Fibroblast of skin of left quadriceps (primary cell): ENCODE measurements around the gene COL18A1.

ENCODE experiments used
- DNase-seq, 2 experiments: peaks; one replicate each; pipeline ENCODE4 v3.0.0-alpha.2; 2013; ENCODE audit warnings: low read depth in 2 of 2

The COL18A1 gene

GRCh38 chr21:45414396-45415187, 9.6 kb downstream of the COL18A1 start:
- DNase-seq = no peak

DNA sequence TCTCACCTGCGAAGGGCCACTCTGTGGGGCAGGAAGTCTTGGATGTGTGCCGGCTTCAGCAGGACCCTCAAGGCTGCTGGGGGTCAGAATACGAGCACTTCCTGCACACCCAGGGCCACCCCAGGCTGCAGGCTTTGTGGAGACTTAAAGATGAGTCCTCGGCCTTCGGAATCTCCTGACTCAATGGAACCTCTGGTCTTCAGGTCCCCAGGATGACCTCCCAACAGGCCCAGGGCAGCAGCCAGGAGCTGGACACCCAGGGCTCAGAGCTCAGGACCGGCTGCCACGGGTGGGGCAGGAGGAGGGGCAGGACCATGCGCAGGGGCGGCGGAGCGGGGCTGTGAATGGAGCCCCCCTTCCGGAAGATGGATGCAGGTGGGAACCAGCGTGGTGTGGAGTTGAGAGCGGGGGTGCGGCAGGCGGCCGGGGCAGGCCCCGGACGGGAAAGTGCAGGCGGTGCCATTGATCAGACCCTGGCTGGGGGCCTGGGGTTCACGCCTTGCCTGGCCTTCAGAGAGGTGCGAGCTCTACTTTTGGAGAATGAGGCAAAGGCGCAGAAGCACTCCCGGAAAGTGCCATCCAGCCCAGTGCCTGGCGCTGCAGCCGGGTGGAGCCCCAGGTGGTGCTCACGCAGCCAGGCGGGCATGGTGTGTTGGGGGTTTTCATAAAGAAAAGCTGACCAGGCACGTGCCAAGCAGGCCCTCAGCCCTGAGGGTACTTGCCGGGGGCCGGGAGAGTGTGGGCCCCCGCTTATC, 10.4 kb downstream of the COL18A1 start:
- DNase-seq = no peak

DNA sequence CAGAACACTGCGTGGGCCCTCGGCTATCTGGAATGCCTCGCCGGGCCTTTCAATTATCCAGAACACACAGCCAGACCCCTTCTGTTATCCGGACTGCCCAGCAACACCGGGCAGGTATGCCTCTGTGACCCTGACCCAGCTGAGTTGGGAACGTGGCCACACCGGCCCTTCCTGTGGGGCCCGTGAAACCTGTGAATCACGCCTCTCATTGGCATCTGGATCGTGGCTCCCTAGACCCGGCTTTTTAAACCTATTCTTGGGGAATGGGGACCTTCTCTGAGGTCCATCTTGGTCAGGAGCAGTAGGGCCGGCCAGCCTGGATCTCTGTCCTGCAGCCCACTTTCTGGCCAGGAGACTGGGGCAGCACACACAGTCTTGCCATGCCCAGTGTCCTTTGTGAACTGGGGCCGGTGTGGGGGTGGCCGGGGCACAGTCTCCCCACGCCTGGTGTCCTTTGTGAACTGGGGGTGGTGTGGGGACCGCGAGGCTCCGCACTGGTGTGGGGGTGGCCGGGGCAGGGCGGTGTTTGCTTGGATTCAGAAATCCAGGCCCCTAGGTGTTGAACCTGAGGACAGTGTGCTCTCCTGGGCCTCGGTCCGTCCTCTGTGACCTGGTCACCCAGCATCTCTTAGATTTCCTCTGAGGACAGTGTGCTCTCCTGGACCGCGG, 11.1 kb downstream of the COL18A1 start:
- no peak for DNase-seq

DNA sequence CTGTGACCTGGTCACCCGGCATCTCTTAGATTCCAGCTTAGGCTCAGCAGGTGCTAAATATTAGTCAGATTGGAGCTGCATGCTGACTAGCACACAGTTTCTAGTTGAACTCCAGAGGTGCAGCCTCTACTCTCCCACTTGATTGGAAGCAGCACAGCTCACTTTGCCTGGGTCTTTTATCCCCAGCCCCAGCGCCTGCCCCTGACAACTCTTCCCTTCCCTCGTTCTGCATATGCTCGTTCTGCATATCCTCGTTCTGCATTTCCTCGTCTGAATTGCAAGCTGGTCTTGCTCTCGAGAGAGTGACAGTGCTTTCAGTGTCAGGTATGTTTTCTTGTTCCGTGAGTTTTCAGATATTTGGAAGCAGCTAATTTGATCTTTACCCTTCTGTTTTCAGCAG, 11.7 kb downstream of the COL18A1 start:
- DNase-seq = no peak

DNA sequence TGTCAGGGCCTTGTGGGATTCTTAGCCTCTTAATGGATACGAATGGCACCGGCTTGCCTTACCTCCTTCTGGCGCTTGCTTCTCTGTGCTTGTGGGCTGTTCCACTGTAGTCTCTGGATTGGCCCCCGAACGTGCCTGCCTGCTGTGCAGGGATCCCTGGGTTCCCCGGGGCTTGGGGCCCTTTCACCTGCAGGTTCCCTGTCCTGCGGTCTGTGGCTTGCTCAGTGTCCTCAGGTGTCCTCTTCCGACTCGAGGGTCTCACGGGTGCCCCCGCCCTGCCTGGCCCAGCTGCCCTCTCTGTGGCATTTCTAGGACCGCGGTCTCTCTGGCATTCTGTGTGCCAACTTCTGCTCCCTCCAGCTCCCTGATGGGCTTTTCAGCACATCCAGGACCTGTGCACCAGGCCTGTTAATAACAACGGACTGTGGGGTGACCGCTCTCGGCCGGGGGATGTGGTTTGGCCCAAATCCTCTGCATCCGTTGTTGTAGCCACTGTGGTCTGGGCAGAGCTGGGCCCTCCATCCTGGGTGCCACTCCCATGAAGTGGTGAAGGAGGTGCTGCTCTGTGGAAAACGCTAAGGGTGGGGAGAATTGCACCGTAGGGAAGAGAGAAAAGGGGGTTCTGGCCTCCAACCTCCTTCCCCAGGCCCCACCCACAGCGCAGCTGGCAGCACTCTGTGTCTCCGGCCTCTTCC, 12.4 kb downstream of the COL18A1 start:
- DNase-seq = no peak

DNA sequence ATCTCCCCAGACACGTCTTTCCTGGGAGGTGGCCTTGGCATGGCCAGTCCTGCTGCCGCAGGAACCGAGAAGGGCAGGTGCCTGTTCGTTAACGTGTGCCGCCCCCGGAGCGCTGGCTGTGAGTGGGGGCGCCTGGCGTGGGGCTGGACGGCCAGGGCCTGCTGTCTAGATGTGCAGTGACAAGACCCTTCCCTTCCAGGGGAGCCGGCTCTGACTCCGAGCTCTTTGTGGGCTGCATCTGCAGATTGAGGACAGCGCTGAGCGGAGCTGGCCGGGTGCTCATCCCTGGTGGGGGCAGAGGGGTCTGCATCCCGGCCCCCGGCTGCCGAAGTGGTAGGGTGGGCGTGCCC, 13.0 kb downstream of the COL18A1 start:
- no peak for DNase-seq

- no peak for DNase-seq
Measured at GRCh38 chr21:45418301-45419071, 13.5 kb downstream of the COL18A1 start.

DNA sequence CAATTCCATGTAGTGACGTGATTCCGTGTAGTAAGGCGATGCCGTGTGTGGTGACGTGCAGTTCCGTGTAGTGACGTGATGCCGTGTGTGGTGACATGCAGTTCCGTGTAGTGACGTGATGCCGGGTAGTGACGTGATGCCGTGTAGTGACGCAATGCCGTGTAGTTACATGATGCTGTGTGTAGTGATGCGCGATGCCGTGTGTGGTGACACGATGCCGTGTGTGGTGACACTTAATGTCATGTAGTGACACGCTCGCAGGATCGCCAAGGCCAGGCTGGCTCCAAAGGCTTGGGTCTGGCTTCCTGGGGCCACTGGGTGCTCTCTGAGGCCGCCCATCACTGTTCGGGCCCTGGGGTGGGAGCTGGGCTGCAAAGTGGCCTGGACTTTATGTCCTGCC, 14.2 kb downstream of the COL18A1 start:
- no peak for DNase-seq

DNA sequence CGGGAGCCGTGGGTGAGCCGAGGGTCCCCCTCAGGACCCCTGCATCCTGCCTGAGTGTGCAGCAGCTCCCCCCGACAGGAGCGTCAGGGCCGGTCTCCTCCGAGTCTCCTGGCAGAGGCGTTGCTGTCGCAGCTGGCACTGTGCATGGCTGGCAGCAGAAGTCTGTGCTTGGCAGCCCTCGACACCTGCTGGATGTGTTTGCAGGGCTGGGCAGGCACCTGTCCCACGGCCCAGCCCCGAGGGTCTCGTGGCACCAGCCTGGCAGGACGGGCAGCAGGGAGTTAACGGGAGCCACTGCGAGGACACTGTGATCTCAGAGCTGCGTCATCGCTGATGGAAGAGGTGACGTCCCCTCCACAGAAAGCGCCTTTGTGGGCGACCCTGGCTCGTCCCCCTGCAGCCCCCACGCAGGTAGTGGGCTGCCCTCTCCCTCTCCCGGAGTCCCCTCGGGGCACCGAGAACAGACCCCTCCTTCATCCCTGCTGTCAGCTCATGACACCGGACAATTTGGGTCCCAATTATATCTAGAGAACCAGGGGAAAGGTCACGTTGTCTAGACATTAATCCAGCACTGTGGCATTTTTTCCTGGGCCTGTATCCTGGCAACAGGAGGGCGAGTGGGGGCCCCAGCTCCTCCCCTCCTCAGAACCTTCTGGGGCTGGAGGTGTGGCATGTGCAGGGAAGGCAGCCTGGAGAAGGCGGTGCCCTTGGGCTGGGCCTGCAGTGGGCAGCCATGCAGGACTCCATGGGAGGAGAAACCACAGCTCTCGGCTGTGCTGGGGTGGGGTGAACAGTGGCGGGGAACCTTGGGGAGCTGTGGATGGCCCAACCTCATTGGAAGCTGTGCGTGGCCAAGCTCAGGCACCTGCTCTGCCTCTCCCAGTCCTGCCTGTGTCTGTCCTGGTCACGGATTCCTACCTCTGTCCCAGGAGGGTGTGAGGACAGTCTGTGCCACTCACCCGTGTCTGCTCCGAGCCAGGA, 15.4 kb downstream of the COL18A1 start:
- no peak for DNase-seq

DNA sequence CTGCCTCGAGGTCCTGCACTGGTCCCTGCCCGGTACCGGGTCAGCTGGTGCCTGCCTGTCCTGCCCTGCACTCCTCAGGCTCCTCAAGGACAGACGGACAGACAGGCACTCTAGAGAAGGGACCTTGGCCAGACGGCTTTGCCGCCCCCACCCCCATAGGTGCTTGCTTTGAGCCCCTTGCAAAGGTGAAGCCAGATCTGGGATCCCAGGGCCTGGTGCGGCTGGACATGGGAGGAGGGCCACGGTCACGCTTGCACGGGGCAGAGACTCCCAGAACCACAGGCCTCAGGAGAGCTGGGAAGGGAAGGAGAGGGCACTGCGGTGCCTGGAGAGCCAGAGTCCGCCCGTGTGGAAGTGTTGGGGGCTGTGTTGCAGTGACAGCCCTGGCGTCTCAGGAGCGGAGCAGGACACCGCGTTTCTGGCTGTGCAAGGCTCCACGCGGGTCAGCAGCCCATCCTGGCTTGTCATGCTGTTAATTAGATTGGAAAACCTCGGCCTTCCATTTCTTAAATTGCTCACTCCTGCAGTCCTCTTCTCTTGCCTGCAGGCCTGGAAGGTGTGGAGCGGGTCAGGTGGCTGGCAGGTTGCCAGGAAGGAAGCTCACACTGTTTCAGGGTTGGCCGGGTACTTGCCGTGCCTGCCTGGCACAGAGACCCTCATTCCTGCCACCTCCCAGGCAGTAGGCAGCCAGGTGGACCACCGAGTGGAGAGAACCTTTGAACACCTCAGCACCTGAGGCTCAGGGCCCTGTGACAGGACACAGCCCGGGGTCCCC, 16.3 kb downstream of the COL18A1 start:
- no peak for DNase-seq

DNA sequence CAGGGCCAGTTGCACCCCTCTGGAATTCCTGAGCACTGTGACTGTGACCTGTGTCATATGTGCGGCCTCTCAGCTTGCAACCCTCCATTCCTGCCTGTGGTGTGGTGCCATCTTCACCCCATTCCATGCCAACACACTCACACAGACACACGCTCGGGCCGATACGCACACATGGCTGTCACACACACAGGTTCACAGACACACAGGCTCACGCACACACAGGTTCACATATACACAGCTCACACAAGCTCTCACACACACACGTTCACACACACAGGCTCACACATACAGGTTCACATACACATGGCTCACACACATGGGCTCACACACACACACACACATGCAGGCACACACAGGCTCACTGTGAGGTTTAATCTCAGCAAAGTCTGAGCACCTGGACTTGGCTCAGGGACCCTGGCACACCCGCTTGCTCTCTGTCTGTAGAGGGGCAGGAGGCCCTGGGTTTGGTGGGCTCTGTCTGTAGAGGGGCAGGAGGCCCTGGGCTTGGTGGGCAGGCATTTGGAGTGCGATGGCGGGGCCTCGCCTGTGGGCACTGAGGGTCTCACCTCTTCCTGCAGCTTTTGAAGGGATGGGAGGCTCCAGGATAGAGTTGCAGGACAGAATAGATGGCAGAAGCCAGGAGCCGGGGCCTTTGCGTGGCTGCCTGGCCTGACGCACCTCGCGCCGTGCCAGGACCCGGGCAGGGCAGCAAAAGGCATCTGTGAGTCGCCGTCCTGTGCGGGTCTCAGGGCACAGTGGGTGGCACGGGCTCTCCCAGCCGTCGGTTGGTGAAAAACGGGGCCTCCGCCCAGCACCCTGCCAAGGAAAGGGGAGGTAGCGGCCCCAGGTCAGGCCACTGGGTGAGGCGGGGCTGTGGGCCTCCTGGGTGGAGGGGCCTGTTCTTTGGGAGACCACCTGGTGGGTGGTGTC, 17.1 kb downstream of the COL18A1 start:
- no peak for DNase-seq

DNA sequence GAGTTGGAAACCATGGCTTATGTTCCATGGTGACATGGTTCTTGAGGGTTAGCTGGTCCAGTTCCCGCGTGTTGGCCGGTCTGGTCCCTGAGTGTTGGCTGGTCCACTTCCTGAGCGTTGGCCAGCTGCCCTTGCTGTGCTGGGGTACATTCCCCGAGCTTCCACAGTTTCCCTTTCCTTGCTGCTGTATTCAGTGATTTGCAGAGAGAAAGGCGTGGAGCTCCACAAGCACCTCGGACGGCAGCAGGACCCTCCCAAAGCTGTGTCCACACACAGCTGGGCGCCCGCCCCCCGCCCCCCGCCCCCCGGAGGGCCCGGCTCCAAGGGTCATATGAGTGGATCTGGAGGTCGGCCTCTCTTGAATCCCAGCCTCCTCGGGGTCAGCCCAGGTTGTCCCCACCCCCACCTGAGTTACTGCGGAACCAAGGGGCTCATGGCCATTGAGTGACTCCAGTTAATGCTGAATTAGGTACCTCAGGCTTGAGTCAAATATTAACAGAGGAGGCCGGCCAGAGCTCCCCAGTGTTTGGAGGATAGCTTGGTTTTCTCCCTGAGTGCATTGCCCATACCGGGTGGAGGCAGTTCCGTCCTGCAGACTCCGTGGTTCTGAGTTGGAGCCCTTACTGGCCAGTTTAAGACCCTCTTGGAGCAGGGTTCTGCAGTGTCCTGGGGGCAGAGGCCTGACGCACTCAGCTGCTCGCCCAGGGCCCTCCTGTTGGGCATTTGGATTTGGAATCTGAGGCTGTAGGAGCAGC, 18.4 kb downstream of the COL18A1 start:
- no peak for DNase-seq

GRCh38 chr21:45423968-45424853, 19.2 kb downstream of the COL18A1 start:
- no peak for DNase-seq

DNA sequence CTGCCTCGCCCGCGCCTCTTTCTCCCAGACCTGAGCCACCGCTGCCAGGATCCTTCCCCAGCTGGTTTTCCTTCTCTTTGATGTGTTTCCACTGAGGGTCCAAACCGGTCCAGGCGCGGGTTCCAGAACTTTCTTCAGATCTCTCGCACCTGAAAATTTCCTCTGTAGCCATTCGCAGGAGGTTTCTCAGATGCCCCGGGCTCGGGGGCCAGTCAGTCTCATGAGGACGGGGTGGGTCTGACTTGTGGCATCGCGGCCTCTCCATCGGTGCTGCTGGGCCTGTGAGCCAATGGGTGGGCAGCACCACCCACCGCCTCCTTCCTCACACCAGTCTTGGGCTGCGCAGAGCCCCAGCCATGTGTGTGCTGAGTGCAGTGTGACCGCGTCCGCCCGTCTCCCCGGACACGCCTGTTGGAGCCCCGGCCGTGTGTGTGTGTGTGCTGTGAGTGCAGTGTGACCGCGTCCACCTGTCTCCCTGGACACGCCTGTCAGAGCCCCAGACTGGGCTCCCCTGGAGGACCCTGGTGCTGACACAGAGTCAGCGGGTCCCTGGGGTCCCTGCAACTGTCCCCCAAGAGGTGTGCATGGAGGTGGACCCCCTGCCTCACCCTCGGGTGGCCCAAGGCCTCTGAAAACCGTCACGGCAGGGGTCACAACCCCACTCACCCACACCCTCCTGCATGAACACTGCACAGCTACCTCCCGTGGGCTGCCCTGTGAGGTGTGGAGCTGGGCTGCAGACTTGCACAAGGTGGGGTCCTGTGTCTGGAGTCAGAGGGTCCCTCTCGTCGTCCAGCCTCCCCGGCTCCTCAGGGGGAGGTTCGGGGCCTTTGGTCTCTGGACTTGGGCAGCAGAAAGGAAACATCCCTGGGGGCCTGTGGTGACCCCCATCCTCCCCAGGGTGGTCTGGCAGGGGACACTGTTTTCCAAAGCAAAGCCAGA, 20.2 kb downstream of the COL18A1 start:
- DNase-seq = no peak
